DMS114 treated with DMSO at 0.1 percent for 48 hours (cell line): ENCODE measurements around the gene ZNF443.
"Not testable (repeated sequence)": the region's sequence is repeated elsewhere in the genome, so short reads cannot be mapped to it uniquely, and the experiment has no call there.

Experiments used
- DNase-seq: peaks from one replicate; lab custom pipeline; 2025; ENCODE audit not compliant: unreplicated experiment; lab: John Stamatoyannopoulos, UW

Gene ZNF443

GRCh38 chr19:12425236-12425887, 15.5 kb downstream of the ZNF443 start:
- DNase-seq = no peak

- DNase-seq = not testable (repeated sequence)
Observed at GRCh38 chr19:12417273-12417672, 23.5 kb downstream of the ZNF443 start.

- no peak for DNase-seq
Observed at GRCh38 chr19:12411893-12412292, 28.9 kb downstream of the ZNF443 start.

- DNase-seq = peak; percentile 78
Observed at GRCh38 chr19:12400633-12401502, 40.0 kb downstream of the ZNF443 start, which contains the start of gene ZNF799. ZNF799 (minus strand) TSS chr19:12401271; CDS start chr19:12401070, 201 bp downstream.

- DNase-seq = not testable (repeated sequence)
Observed at GRCh38 chr19:12399901-12400632, 40.8 kb downstream of the ZNF443 start.

- DNase-seq = not testable (repeated sequence)
Observed at GRCh38 chr19:12391148-12391547, 49.7 kb downstream of the ZNF443 start.

- DNase-seq = not testable (repeated sequence)
Observed at GRCh38 chr19:12386365-12386764, 54.5 kb downstream of the ZNF443 start.

- DNase-seq = no peak
Observed at GRCh38 chr19:12380444-12380737, 60.4 kb downstream of the ZNF443 start.

GRCh38 chr19:12379732-12380443, 60.9 kb downstream of the ZNF443 start:
- DNase-seq = no peak
